CD4-positive, alpha-beta T cell treated with Interleukin-6 at 100 ng/mL for 8 hours (primary cell): ENCODE results near the gene CD55.
A peak's percentile ranks its signal among the peaks of the same experiment; 100 is the strongest.

Experiments
- DNase-seq: peaks from one replicate; pipeline ENCODE4 v3.0.0-alpha.2; 2020; ENCODE audit warnings: mixed read lengths, low spot score

CD55 gene, protein sequence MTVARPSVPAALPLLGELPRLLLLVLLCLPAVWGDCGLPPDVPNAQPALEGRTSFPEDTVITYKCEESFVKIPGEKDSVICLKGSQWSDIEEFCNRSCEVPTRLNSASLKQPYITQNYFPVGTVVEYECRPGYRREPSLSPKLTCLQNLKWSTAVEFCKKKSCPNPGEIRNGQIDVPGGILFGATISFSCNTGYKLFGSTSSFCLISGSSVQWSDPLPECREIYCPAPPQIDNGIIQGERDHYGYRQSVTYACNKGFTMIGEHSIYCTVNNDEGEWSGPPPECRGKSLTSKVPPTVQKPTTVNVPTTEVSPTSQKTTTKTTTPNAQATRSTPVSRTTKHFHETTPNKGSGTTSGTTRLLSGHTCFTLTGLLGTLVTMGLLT

DNA sequence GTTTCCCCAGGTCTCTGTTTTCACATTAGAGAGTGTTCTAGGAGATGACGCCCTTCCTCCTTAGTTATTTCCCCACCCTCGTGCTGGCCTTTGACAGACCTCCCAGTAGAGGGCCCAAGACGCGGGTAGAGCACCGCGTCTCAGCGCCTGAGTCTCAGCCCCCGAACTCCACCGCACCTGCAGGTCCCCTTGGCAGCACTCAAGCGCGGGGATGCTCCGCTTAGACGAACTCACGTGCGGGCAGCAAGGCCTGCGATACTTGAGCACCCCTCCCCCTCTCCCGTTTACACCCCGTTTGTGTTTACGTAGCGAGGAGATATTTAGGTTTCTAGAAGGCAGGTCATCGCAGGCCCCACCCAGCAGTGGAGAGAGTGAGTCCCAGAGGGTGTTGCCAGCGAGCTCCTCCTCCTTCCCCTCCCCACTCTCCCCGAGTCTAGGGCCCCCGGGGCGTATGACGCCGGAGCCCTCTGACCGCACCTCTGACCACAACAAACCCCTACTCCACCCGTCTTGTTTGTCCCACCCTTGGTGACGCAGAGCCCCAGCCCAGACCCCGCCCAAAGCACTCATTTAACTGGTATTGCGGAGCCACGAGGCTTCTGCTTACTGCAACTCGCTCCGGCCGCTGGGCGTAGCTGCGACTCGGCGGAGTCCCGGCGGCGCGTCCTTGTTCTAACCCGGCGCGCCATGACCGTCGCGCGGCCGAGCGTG, at the start of gene CD55:
CD55 (plus strand) TSS at position 600 of the 711 bp plus-strand sequence; CDS start at position 688, 88 bp downstream.
- DNase-seq: peak; percentile 99

DNA sequence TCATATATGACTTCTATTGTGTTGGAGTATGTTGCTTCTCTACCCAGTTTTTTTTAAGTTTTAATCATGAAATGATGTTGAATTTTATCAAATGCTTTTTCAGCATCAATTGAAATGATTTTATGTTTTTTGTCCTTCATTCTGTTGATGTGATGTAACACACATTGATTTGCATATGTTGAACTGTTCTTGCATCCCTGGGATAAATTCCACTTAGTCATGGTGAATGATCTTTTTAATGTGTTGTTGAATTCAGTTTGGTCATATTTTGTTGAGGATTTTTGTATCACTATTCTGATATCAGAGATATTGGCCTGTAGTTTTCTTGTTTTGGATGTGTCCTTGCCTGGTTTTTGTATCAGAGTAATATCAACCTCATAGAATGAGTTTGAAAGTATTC, 46.6 kb upstream of the CD55 start:
- no peak for DNase-seq

DNA sequence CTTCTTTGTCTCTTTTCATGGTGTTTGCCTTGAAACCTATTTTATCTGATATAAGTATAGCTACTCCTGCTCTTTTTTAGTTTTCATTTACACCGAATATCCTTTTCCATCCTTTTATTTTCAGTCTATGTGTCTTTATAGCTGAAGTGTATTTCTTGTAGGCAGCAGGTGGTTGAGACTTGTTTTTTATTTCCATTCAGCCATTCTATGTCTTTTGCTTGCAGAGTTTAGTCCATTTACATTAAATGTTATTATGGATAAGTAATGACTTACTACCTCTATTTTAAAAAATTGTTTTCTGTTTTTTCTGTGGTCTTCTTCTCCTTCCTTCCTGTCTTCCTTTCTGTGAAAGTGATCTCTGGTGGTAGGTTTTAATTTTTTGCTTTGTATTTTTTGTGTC, 45.0 kb upstream of the CD55 start:
- no peak for DNase-seq

DNA sequence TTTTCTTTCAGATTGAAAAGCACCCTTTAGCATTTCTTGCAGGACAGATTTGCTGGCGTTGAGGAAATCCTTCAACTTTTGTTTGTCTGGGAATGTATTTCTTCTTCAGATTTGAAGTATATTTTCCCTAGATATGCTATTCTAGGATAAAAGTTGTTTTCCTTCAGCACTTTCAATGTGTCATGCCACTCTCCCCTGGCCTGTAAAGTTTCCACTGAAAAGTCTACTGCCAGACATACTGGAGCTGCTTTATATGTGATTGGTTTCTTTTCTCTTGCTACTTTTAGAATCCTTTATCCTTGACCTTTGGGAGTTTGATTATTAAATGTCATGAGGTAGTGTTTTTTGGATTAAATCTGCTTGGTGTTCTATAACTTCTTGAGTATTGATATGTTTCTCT, 44.2 kb upstream of the CD55 start:
- DNase-seq: no peak

DNA sequence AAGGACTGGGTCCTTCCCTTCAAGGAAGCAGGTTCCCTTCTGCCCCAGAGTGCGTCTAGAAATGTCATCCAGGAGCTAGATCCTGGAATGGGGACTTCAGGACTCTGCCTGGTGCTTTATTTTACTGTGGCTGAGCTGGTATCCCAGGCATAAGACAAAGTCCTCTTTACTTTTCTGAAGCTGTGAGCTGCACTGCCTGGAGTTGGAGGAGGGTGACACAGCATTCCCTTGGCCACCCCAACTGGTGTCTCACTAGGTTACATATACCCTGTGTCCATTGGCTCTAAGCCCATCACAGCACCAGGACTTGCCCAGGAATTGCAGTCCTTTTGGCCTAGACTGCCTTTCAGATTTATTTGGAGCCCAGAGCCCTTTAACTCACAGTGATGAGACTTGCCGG, 41.8 kb upstream of the CD55 start:
- no peak for DNase-seq

DNA sequence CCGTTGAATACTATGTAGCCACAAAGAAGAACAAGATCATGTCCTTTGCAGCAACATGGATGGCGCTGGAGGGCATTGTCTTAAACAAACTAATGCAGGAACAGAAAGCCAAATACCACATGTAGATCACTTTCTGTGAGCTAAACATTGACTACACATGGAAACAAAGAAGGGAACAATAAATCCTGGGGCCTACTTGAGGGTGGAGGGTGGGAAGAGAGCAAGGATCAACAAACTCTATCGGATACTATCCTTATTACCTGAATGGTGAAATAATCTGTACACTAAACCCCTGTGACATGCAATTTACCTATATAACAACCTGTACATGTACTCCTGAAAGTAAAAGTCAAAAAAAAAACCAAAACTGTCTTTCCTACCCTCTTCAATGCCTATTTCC, 40.8 kb upstream of the CD55 start:
- no peak for DNase-seq

DNA sequence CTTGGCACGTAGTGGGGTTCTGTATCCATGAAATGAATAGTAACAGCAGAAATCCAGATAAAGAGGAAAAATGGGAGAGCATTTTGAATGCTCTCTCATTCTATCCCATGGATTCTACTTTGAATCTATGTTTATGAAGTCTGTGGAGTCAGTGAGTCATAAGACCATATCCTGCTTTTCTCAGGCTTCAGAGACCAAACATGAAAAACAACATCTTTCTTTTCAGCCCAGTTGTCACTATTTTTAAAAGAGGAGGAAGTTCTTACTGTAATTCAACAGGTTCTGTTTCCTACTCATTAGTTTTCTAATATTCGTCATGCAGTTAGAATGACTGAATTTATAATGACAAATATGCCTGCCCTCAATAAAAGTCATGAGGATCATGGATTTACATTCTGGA, 39.4 kb upstream of the CD55 start:
- DNase-seq: no peak

DNA sequence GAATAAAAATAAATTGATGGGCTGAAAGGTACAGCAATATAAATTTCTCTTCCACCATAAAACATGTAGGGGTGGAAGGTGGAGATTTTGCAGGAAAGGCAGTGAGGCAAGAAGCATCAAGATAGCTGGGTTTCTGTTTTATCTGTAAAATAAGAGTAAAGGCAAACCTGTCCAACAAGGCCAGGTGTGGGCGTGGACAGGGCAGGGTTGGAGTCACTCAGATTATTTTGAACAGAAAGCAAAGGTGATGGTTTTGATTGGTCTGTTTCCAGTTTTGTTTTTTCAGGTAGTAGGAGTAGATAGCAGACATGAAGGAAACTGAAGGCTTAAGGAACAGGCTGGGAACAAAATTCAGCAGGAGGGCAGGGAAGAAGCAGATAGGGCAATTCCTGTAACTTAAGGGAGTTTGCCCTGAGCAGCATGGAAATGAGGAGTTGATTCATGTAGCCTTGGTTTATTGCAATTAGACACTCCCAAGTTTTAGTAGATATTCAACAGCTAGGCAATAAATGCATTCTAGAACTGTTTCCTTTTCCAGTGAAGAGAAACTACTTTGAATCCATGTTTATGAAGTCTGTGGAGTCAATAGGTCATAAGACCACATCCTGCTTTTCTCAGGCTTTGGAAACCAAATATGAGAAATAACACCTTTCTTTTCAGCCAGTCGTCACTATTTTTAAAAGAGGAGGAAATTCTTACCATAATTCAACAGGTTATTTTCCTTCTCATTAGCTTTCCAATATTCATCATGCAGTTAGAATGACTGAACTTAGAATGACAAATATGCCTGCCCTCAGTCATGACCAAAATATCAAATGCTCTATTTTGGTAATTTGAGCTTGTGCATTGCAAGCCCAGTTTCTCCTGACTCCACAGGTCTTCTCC, 38.7 kb upstream of the CD55 start:
- DNase-seq: no peak

DNA sequence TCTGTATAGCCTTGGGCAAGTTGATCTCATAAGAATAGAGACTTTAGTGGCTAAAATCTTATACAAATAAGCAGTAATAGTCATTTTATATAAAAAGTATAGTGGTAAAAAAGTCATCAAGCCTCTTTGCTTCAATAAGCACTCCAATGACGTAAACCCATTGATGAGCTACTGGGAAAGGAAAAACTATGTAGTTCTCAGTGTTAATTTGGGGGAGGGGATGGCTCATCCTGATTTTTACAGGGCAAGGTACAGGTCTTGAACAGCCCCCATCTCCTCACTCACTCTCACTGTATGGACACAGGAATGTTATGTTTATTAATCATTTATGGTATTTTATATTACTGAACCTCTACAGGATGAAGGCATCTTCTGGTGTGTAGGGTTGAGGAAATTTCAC, 38.1 kb upstream of the CD55 start:
- DNase-seq: no peak

DNA sequence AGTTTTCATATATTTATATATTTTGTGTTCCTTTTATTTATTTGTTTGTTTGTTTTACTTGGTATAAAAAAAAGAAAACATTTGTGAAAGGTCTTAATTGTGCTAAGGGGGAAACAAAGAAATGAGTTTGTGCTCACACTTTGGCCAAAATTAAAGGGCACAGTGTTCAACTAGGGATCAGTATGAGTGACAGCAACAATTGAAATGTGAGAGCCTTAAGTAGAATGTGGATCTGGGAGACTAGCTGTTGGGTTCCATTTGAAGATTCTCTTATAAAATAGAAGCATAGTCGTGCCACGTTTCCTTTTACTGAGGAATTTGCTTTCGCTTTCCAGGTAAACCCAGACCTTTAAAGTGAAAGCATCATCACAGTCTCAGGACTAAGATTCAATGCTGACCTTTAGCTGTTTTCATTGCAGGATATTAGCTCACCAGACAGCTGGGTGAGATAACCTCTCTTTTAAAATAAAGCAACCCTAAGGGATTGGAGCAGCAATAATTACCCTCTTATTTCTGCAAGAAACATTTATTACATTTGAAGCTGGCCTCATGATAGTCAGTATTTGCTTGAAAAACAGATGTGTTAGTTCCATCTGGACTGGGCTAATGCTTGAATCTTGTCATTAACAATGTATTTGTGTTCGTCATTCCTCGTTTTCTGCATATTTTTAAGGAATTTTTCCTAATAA, 37.1 kb upstream of the CD55 start:
- no peak for DNase-seq

DNA sequence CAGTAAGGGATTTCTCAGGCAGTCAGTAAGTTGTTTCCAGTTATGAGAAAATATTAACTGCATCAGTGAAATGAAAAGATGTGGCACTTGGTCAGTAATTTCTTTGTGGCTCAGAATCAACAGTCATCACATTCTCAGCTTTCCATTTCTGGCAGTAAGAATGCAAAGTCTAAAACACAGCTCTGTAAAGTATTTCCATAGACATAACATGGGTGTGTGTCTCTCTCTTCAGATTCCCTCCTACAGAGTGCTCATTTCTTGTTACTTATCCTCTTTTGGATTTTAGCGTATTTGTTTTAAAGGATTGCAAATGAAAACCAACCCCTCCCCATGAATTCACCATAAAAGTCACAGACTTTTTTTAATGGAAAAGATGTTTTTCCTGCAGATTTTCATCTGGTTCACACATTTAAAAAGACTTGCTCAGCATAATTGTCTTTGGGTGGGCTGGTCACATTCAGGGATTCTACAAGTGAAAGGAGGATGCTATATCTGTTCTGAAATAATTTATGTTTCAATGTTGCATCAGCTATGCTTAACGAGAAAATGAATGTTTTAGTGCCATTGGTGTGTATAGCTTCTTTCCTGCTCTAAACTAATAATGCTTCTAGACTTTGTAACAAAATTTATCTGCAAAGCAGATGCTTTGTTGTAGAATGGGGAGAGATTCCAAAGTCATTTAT, 34.6 kb upstream of the CD55 start:
- no peak for DNase-seq

DNA sequence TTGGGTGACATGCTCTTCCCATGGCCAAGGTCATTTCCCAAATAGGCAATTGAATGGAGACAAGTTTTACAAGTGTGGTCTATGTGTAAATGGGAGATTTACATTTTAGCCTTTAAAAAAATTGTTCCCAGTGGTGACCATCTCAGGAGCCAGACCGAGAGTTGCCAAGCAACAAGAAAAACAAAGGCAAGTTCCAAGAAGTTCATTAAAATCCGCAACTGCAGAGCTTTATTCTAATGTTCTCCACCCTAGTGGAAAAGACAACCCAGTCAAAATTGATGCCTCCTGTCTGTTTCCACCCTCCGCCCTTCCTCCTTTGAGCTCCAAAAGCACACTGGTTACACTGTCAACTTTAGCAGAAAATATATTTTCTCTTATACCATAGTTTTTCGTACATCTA, 33.2 kb upstream of the CD55 start:
- DNase-seq: no peak

DNA sequence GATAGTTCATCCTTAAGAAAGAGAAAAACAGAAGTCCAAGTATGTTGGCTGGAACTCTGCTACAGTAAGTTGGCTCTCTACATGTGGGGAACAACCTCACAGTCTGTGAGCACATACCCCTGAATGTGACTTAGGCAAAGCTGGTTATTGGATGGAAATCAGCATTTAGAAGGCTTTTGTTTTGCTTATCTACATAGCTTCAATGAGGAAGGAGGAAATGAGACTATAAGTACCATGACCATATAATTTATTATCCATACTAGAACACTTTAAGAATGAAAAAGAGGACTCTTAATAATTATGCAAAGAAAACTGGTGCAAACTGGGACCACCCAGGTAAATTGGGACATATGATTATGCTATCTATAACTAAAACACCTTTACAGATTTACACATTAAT, 31.7 kb upstream of the CD55 start:
- no peak for DNase-seq

DNA sequence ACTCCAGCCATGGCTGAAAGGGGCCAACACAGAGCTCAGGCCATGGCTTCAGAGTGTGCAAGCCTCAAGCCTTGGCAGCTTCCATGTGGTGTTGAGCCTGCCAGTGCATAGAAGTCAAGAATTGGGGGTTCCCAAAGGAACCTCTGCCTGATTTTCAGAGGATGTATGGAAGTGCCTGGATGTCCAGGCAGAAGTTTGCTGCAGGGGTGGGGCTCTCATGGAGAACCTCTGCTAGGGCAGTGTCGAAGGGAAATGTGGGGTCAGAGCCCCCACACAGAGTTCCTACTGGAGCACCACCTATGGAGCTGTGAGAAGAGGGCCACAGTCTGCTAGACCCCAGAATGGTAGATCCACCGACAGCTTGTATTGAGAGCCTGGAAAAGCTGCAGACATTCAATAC, 29.8 kb upstream of the CD55 start:
- no peak for DNase-seq

DNA sequence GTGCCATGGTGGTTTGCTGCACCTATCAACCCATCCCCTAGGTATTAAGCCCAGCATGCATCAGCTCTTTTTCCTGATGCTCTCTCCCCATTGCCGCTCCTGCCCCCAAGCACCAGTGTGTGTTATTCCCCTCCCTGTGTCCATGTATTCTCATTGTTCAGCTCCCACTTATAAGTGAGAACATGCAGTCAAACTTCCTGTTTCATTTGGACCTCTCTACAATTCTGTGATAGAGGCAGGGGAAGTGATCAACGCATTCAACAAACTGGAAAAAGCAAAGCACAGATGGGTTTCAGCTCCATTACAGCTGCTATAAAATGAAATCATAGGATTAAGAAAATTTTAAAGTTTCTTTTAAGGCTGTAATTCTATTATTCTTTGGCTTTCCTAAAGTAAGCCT, 23.3 kb upstream of the CD55 start:
- no peak for DNase-seq

DNA sequence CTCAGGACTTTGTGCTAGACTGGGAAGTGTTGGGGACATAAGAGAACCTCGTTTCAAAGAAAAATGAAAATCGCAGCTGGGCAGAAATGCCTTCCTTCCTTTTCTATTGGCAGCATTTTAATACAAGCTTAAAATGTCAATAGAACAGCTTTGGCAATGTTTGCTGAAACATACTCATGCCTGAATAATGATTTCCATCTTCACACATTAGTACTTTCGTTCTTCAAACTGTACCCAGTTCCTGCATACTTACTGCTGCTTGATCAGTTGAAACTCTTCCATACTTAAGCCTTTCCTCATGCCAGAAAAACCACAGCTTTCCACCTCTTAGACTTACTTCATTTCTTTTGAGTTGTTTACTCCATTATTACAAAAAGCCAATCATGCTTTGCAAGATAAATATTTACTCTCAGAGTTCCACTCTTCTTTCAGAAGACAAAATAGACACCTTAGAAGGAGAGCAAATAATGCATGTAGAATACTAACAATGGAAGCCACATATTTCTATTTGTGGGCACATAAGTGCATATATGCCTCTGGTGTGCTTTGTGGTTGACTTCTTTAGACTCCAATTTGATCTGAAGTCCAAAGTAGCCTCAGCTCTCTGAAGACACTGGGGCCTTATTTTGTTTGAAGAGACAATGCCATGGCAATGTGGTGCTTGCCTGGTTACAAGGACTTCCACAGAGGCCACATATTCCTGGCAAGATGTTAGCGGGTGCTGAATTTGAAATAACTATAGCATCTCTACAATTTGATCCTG, 22.7 kb upstream of the CD55 start:
- no peak for DNase-seq

DNA sequence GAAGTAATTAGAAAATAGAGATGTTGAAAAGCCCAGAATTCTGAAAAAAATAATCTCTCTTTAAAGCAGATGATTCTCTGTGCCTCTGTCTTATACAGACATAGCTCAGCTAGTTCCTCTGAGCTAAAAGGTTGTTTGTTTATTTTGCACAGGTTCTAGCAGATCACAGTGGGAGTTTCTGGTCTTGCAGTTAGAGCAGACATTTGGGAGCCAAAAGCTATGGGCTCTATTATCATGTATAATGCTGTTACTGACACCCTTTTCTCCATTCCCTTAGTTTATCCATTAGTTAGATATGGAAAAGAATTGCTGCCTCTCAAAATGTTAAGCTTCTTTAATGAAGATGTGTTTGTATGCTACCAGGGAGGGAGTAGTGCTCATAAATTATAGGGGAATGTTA, 20.5 kb upstream of the CD55 start:
- DNase-seq: no peak

DNA sequence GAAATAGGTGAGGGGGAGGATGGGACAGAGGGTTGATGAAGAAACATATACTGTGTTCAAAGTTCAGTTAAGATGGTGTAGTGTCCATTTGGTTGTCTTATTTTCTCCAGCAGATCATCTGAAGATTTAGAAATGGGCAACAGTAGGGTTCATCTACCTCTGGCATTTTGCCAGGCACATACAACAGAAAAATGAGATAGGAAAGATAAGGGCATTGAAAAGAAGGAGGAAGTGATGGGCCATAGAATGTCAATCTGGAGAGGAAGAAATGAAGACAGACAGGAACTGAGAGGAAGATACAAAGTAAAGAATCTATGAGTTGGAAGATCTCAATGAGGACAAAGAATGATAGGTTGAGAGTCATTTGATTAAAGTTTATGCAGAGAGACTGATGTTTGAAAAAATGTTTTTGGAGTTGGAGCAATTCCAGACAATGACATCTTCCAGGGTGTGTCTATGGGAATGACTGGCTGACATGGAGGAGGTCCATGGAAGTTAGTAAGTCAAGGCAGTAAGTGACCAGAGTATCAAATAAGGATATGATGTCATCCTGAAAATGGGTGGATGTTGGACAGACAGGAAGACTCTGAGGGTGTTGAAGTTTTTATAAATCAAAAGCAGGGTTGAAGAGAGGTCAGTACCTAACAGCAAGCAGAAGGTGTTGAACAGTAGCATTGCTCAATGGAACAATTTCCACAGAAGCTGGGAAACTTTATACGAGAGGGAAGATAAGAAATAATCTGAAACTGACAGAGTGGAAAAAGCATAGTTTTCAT, 18.7 kb upstream of the CD55 start:
- no peak for DNase-seq

DNA sequence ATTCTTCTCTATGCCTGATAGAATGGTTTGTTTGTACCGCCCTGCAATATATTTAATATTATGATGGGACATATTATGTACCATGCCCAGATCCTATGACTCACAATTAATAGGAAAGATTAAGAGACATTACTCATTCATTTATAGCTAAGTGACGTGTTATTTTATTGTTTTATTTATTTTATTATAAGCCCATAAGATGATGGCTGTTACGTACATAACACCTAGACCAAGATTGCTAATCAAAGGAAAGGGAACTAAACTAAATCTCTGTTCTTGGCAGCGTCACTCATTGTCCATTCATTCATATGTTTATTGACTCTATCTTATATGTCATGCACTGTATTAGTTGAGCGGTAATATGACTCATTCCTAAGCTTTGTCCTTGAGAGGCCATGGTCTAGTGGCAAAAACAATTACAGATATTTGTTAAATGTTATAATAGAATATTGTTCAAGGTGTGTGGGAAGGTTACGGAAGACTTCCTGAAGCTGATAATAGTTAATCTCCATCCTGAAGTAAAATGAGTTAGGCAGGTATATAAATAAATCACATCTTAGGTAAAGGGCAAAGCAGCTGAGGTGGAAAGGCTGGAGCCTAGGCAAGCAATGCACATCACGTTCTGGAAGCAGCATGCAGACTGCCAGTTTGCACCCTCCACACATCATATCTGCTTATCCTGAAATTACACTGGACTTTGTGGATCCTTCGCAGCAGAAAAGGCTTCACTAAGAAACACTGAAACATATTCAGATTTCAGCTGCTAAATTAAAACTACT, 16.6 kb upstream of the CD55 start:
- DNase-seq: no peak
